ENCODE data around the gene CKMT2.

The CKMT2 gene

GRCh38 chr5:81297531-81297930 lies 64.4 kb downstream of the CKMT2 start:
- TF ChIP-seq CTCF (IDR thresholded peaks at IDR 0.05; ENCODE audit: borderline replicate concordance, extremely low read depth, low read length, poor library complexity, severe bottlenecking) (no peak), EZH2 (IDR thresholded peaks at IDR 0.05; ENCODE audit: borderline replicate concordance, low read depth, low read length, severe bottlenecking) (no peak)
- Histone ChIP-seq H4K20me1 (ENCODE audit: insufficient read depth, low read length) (no peaks in the 10 kb centered on the region), H2AFZ (ENCODE audit: low read depth, low read length) (no peak overlapping the region), H3K9ac (ENCODE audit: low read depth, low read length) (no peak overlapping the region), H3K9me3 (ENCODE audit: insufficient read depth, low read length, severe bottlenecking) (peaks cover 7% of the 10 kb centered on the region), H3K79me2 (ENCODE audit: insufficient read depth, low read length) (peaks cover 56% of the 10 kb centered on the region), H3K4me2 (ENCODE audit: insufficient read depth, low read length) (no peak overlapping the region), H3K27me3 (ENCODE audit: insufficient read depth, low read length, poor library complexity) (no peaks in the 10 kb centered on the region), H3K36me3 (ENCODE audit: insufficient read depth, low read length) (peaks cover 6% of the 10 kb centered on the region), H3K4me1 (ENCODE audit: insufficient read depth, low read length) (peaks cover 31% of the 10 kb centered on the region), H3K4me3 (ENCODE audit: low read depth in 1 of 2, low read length in 2 of 2) (no peak overlapping the region), H3K27ac (ENCODE audit: low read length) (no peak overlapping the region)
- DNase-seq (no peak), ATAC-seq (ENCODE audit: insufficient read depth, low read depth) (no peak)

- Histone ChIP-seq H3K27me3 (ENCODE audit: insufficient read depth, low read length, poor library complexity) (no peaks in the 10 kb centered on the region), H3K27ac (ENCODE audit: low read length) (peak overlapping the region; percentile 94), H3K4me3 (ENCODE audit: low read depth in 1 of 2, low read length in 2 of 2) (peak overlapping the region; percentile 65 to 85), H3K9ac (ENCODE audit: low read depth, low read length) (peak overlapping the region; percentile 94), H2AFZ (ENCODE audit: low read depth, low read length) (peak overlapping the region; percentile 99), H3K79me2 (ENCODE audit: insufficient read depth, low read length) (peaks cover 64% of the 10 kb centered on the region), H3K36me3 (ENCODE audit: insufficient read depth, low read length) (peaks cover 12% of the 10 kb centered on the region), H3K4me2 (ENCODE audit: insufficient read depth, low read length) (peak overlapping the region; percentile 65), H3K4me1 (ENCODE audit: insufficient read depth, low read length) (peaks cover 44% of the 10 kb centered on the region), H4K20me1 (ENCODE audit: insufficient read depth, low read length) (no peaks in the 10 kb centered on the region), H3K9me3 (ENCODE audit: insufficient read depth, low read length, severe bottlenecking) (no peaks in the 10 kb centered on the region)
- DNase-seq = no peak
- TF ChIP-seq CTCF (IDR thresholded peaks at IDR 0.05; ENCODE audit: borderline replicate concordance, extremely low read depth, low read length, poor library complexity, severe bottlenecking) = no peak
- no peak for TF ChIP-seq EZH2 (IDR thresholded peaks at IDR 0.05; ENCODE audit: borderline replicate concordance, low read depth, low read length, severe bottlenecking)
- no peak for ATAC-seq (ENCODE audit: insufficient read depth, low read depth)
Measured at GRCh38 chr5:81300921-81301270, 67.8 kb downstream of the CKMT2 start.

- DNase-seq = peak; percentile 93
- Histone ChIP-seq H3K9ac (ENCODE audit: low read depth, low read length) (peak within 1 kb of the TSS; percentile 94), H3K4me3 (ENCODE audit: low read depth in 1 of 2, low read length in 2 of 2) (peak within 1 kb of the TSS; percentile 65 to 85), H3K9me3 (ENCODE audit: insufficient read depth, low read length, severe bottlenecking) (no peaks in the 10 kb centered on the region), H3K36me3 (ENCODE audit: insufficient read depth, low read length) (peaks cover 12% of the 10 kb centered on the region), H3K4me1 (ENCODE audit: insufficient read depth, low read length) (peaks cover 44% of the 10 kb centered on the region), H3K4me2 (ENCODE audit: insufficient read depth, low read length) (peak within 1 kb of the TSS; percentile 65), H3K27ac (ENCODE audit: low read length) (peak within 1 kb of the TSS; percentile 94), H3K79me2 (ENCODE audit: insufficient read depth, low read length) (peaks cover 64% of the 10 kb centered on the region), H2AFZ (ENCODE audit: low read depth, low read length) (peak within 1 kb of the TSS; percentile 99), H3K27me3 (ENCODE audit: insufficient read depth, low read length, poor library complexity) (no peaks in the 10 kb centered on the region), H4K20me1 (ENCODE audit: insufficient read depth, low read length) (no peaks in the 10 kb centered on the region)
- peak; percentile 94 for ATAC-seq (ENCODE audit: insufficient read depth, low read depth)
- TF ChIP-seq CTCF (IDR thresholded peaks at IDR 0.05; ENCODE audit: borderline replicate concordance, extremely low read depth, low read length, poor library complexity, severe bottlenecking) (peak; percentile 47), EZH2 (IDR thresholded peaks at IDR 0.05; ENCODE audit: borderline replicate concordance, low read depth, low read length, severe bottlenecking) (no peak)
Measured at GRCh38 chr5:81301271-81302015, 68.3 kb downstream of the CKMT2 start, which contains the start of gene ZCCHC9. TSS of gene ZCCHC9 (plus strand) at chr5:81301587. CDS start at chr5:81304758, 3,171 bp downstream.
